Breast epithelium (tissue), 4 donors: ENCODE results near the gene CORO1C. TPM values are rescaled to one million over a fixed set of nuclear protein-coding genes. Genes with fewer than 3 reads are reported as not detected.

ENCODE experiments used
- DNase-seq, 2 donors: peaks; one replicate each; pipeline ENCODE4 v3.0.0-alpha.2; 2019; ENCODE audit warnings: low spot score in 2 of 2
- H3K27ac ChIP-seq, 2 donors: fragments of 200-600 bp; sonication (generic) in 1 of 2; one replicate each; pipeline ENCODE4 v1.5.1; 2016 to 2019; ENCODE audit warnings: mild to moderate bottlenecking in 1 of 2
- H3K27me3 ChIP-seq, 2 donors: fragments of 200-600 bp; sonication (generic) in 1 of 2; one replicate each; pipeline versions ENCODE4 v1.5.1 to v1.6.0; 2017 to 2019; ENCODE audit warnings: control low read depth in 1 of 2, mild to moderate bottlenecking in 1 of 2
- H3K36me3 ChIP-seq: fragments of 200-600 bp; one replicate; pipeline ENCODE4 v1.5.1; 2019
- H3K4me1 ChIP-seq, 2 donors: fragments of 200-600 bp; sonication (generic); one replicate each; pipeline ENCODE4 v1.5.1; 2016 to 2019; ENCODE audit warnings: control low read depth in 1 of 2
- H3K4me3 ChIP-seq, 3 donors: fragments of 200-600 bp; sonication (generic); 1 replicate in 2 of 3; 2 replicates in 1 of 3; pipeline ENCODE4 v1.5.1; 2016 to 2019; ENCODE audit warnings: mild to moderate bottlenecking in 3 of 3, moderate library complexity in 2 of 3
- H3K9me3 ChIP-seq, 2 donors: fragments of 200-600 bp; sonication (generic) in 1 of 2; one replicate each; pipeline ENCODE4 v1.5.1; 2016 to 2019; ENCODE audit warnings: control low read depth in 1 of 2
- POLR2A ChIP-seq: fragments of 450-650 bp; IDR thresholded peaks from one replicate; pipeline ENCODE4 v1.6.1; 2016; ENCODE audit warnings: antibody characterized with exemption, mild to moderate bottlenecking, moderate library complexity
- POLR2AphosphoS5 ChIP-seq, 3 donors: sonication (generic); formaldehyde crosslinking; IDR thresholded peaks; one replicate each; pipeline ENCODE4 v1.6.1; 2017; ENCODE audit warnings: antibody characterized with exemption in 3 of 3
- intact Hi-C: fragments of 100-400 bp; cut with DNase I; formaldehyde crosslinking; loops from one replicate; pipeline ENCODE4 v1.15.1; 2023; ENCODE audit warnings: low total_unique reads
- total RNA-seq, 3 donors: library from RNA; depleted of rRNA; stranded (reverse); fragments of >200 nt; gene quantifications; one replicate each; pipeline ENCODE4 v1.1.0, GENCODE V29; 2016
- TF ChIP-seq, protein P1 (sequence below), 3 donors: fragments of 450-650 bp; IDR thresholded peaks; one replicate each; pipeline ENCODE4 v1.5.1; 2016 to 2017; ENCODE audit warnings: antibody characterized with exemption in 3 of 3, mild to moderate bottlenecking in 3 of 3, moderate library complexity in 3 of 3

The CORO1C gene
- total RNA-seq, 3 donors from 2014 or later: 121 to 155 (median 149) TPM

GRCh38 chr12:108720757-108721514 lies 10.4 kb downstream of the CORO1C start:
- no peak for DNase-seq
- intact Hi-C loops: no loop called here
- TF ChIP-seq POLR2A: no peak
- no peak for TF ChIP-seq POLR2AphosphoS5 (IDR thresholded peaks at IDR 0.05)
- TF ChIP-seq, protein P1, sequence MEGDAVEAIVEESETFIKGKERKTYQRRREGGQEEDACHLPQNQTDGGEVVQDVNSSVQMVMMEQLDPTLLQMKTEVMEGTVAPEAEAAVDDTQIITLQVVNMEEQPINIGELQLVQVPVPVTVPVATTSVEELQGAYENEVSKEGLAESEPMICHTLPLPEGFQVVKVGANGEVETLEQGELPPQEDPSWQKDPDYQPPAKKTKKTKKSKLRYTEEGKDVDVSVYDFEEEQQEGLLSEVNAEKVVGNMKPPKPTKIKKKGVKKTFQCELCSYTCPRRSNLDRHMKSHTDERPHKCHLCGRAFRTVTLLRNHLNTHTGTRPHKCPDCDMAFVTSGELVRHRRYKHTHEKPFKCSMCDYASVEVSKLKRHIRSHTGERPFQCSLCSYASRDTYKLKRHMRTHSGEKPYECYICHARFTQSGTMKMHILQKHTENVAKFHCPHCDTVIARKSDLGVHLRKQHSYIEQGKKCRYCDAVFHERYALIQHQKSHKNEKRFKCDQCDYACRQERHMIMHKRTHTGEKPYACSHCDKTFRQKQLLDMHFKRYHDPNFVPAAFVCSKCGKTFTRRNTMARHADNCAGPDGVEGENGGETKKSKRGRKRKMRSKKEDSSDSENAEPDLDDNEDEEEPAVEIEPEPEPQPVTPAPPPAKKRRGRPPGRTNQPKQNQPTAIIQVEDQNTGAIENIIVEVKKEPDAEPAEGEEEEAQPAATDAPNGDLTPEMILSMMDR (IDR thresholded peaks at IDR 0.05): no peak
- H3K4me3 ChIP-seq: no peak overlapping the region
- no peaks in the 10 kb centered on the region for H3K9me3 ChIP-seq
- no peak overlapping the region for H3K27ac ChIP-seq
- no peaks in the 10 kb centered on the region for H3K27me3 ChIP-seq
- peaks cover 0 to 14% of the 10 kb centered on the region in 2 donors for H3K4me1 ChIP-seq
- H3K36me3 ChIP-seq: no peaks in the 10 kb centered on the region

DNA sequence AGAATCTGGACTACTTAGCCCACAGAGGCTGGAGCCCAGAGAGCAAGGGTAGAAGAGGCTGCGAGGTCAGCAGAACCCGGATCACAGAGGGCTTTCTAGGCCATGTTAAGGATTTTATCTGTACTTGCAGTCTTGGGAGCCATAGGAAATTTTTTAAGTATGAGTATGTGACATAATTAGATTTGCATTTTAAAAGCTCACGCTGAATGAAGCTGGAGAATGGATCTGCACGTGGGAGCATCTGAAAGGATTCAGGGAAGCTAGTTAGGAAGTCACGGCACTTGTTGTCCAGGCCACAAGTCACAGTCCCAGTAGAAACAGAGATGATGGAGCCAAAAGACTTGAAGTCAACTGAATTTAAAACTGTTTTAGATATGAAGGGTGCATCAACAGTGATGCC lies 14.1 kb downstream of the CORO1C start:
- no peak for TF ChIP-seq POLR2AphosphoS5 (IDR thresholded peaks at IDR 0.05)
- TF ChIP-seq POLR2A: no peak
- TF ChIP-seq, protein P1 (IDR thresholded peaks at IDR 0.05): no peak
- no peak for DNase-seq

GRCh38 chr12:108714866-108715265 lies 16.5 kb downstream of the CORO1C start:
- Histone ChIP-seq H3K4me3 (no peak overlapping the region), H3K4me1 (peaks cover 0 to 4% of the 10 kb centered on the region in 2 donors), H3K36me3 (no peaks in the 10 kb centered on the region), H3K27ac (no peak overlapping the region), H3K27me3 (no peaks in the 10 kb centered on the region), H3K9me3 (no peaks in the 10 kb centered on the region)
- TF ChIP-seq POLR2A (no peak), POLR2AphosphoS5 (IDR thresholded peaks at IDR 0.05) (no peak)
- TF ChIP-seq, protein P1 (IDR thresholded peaks at IDR 0.05): no peak
- no peak for DNase-seq
- intact Hi-C loops: no loop called here

More for the DNA sequence above, 14.1 kb downstream of the CORO1C start:
- Histone ChIP-seq H3K4me3 (no peak overlapping the region), H3K4me1 (peaks cover 0 to 6% of the 10 kb centered on the region in 2 donors), H3K27me3 (no peaks in the 10 kb centered on the region), H3K9me3 (no peaks in the 10 kb centered on the region), H3K36me3 (no peaks in the 10 kb centered on the region), H3K27ac (no peak overlapping the region)
- intact Hi-C loops: no loop called here

DNA sequence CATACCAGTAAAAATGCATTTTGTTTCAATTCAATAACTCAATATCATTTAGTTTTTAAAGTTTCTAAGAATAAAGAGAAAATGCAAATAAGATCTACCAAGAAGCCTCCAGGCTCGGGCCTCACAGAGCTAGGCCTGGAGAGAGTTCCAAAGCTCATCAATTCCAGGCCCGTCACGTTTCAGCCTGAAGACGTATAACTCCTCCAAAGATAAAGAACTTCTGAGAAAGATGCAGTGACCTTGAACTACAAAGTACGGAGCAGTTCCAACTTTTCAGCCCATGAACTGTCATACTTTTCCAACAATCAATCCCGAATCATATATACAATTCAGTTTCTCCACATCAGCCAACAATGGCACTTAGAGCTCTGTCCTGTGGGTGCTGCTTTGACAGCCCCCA lies 17.8 kb downstream of the CORO1C start:
- TF ChIP-seq POLR2AphosphoS5 (IDR thresholded peaks at IDR 0.05) (no peak), POLR2A (no peak)
- TF ChIP-seq, protein P1 (IDR thresholded peaks at IDR 0.05): no peak
- H3K9me3 ChIP-seq: no peaks in the 10 kb centered on the region
- no peaks in the 10 kb centered on the region for H3K4me1 ChIP-seq
- intact Hi-C loops: no loop called here
- H3K27me3 ChIP-seq: no peaks in the 10 kb centered on the region
- no peak for DNase-seq
- H3K4me3 ChIP-seq: no peak overlapping the region
- H3K36me3 ChIP-seq: no peaks in the 10 kb centered on the region
- H3K27ac ChIP-seq: no peak overlapping the region

DNA sequence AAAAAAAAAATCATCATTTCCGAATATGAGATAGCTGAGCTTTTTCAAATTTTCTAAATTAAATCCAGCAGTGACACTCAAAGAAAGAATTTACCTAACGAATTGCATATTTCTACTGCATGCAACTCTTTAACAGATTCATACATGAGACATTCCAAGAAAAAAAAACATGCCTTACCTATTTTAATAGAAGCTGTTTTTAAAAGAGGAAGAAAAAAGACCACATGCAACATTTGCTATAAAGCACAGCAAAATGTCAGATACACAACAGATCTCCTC lies 18.5 kb downstream of the CORO1C start:
- Histone ChIP-seq H3K9me3 (no peaks in the 10 kb centered on the region), H3K27me3 (no peaks in the 10 kb centered on the region), H3K4me3 (no peak overlapping the region), H3K27ac (no peak overlapping the region), H3K36me3 (no peaks in the 10 kb centered on the region), H3K4me1 (no peaks in the 10 kb centered on the region)
- no peak for TF ChIP-seq POLR2AphosphoS5 (IDR thresholded peaks at IDR 0.05)
- TF ChIP-seq, protein P1 (IDR thresholded peaks at IDR 0.05): no peak
- TF ChIP-seq POLR2A: no peak
- no peak for DNase-seq
- intact Hi-C loops: no loop called here
